HG03342 (cell line): Measurements from ENCODE around the gene SACM1L.

Source experiments
- ATAC-seq: cut with Tn5 transposase; IDR thresholded peaks from one replicate; pipeline ENCODE4 v1.9.1; 2021; ENCODE audit warnings: mild to moderate bottlenecking, moderate library complexity; ENCODE audit not compliant: unreplicated experiment

Gene SACM1L

GRCh38 chr3:45783667-45784066 lies 94.5 kb downstream of the SACM1L start:
- no peak for ATAC-seq

GRCh38 chr3:45785605-45786150 lies 96.5 kb downstream of the SACM1L start:
- no peak for ATAC-seq

- ATAC-seq: no peak
Observed at GRCh38 chr3:45786801-45787495, 97.8 kb downstream of the SACM1L start.

GRCh38 chr3:45787551-45787950 lies 98.4 kb downstream of the SACM1L start:
- ATAC-seq: no peak

- ATAC-seq: no peak
Observed at GRCh38 chr3:45789235-45789812, 100.1 kb downstream of the SACM1L start.

GRCh38 chr3:45790596-45790995 lies 101.4 kb downstream of the SACM1L start:
- no peak for ATAC-seq

- no peak for ATAC-seq
Observed at GRCh38 chr3:45792036-45792435, 102.8 kb downstream of the SACM1L start.

GRCh38 chr3:45792516-45793172 lies 103.4 kb downstream of the SACM1L start:
- no peak for ATAC-seq

GRCh38 chr3:45793482-45794176 lies 104.4 kb downstream of the SACM1L start:
- no peak for ATAC-seq

- no peak for ATAC-seq
Observed at GRCh38 chr3:45794177-45794560, 105.0 kb downstream of the SACM1L start.

- ATAC-seq: no peak
Observed at GRCh38 chr3:45794660-45795059, 105.5 kb downstream of the SACM1L start.
